ENCODE measurements around the gene MGLL. TPM values are rescaled to one million over a fixed set of nuclear protein-coding genes. Genes with fewer than 3 reads are reported as not detected.

The MGLL gene
- total RNA-seq, 2 experiments from 2014 or later: 1.5 to 1.7 TPM

DNA sequence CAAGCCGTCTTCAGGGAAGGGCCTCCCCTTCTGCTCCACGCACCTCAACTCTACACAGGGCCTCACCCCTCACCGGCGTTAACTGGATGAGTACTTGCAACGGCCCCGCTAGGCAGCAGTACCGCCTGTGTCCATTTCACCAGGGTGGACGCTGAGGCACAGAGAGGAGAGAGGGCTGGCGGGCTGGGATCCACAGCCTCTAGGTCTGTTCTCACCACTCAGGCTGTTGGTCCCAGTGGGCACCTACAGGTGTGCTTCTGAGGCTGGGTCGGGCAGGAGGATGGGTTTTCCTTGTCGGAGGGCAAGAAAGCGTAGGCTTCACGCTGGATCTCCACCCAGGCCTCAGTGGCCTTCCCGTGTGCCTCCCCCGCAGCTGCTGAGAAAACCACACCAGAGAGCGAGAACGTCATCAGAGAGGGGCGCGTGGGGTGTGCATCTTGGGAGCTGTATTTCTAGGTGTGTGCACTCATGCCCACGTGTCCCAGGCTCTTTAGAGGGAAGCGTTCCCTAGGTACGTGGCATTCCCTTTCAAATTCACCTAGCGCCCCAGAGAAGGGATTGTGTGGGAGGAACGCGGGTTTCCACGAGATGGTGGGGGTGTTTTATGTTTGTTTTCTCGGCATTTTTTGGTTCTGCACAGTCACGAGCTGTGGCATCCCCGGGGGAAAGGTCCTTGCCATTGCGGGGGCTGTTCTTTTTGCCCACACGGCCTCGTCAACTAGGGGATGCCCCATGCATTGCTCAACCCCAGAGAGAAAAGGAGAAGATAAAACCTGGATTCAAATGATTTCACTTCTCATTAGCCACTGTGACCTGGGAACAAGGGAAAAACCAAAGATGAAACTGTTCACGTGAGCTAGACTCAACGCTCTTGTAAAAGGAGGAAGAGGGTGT lies 67.7 kb downstream of the MGLL start:
- POLR2A ChIA-PET: interaction anchor here (1.0 kb wide), 1 partner anchor 155 kb away, joined by 3 read pairs; no protein-coding TSS in a partner anchor
- Mint-ChIP-seq H3K9me3 (no peaks in the 10 kb centered on the region), H3K4me3 (no peak overlapping the region), H3K36me3 (ENCODE audit: low read depth) (no peaks in the 10 kb centered on the region), H3K4me1 (peaks cover 8% of the 10 kb centered on the region), H3K27me3 (peaks cover 30% of the 10 kb centered on the region), H3K27ac (no peak overlapping the region)
- no peak for DNase-seq
- CTCF ChIA-PET: no interaction called here

GRCh38 chr3:127753898-127754410 lies 68.4 kb downstream of the MGLL start:
- Mint-ChIP-seq H3K27me3 (peaks cover 33% of the 10 kb centered on the region), H3K4me1 (peaks cover 8% of the 10 kb centered on the region), H3K9me3 (no peaks in the 10 kb centered on the region), H3K27ac (no peak overlapping the region), H3K4me3 (no peak overlapping the region), H3K36me3 (ENCODE audit: low read depth) (no peaks in the 10 kb centered on the region)
- ChIA-PET CTCF (no interaction called here), POLR2A (no interaction called here)
- no peak for DNase-seq

- H3K27me3 Mint-ChIP-seq: peaks cover 33% of the 10 kb centered on the region
- ChIA-PET POLR2A (no interaction called here), CTCF (no interaction called here)
- no peak for DNase-seq
- H3K9me3 Mint-ChIP-seq: no peaks in the 10 kb centered on the region
- H3K4me3 Mint-ChIP-seq: no peak overlapping the region
- H3K27ac Mint-ChIP-seq: no peak overlapping the region
- H3K4me1 Mint-ChIP-seq: peaks cover 8% of the 10 kb centered on the region
- no peaks in the 10 kb centered on the region for H3K36me3 Mint-ChIP-seq (ENCODE audit: low read depth)
Measured at GRCh38 chr3:127753338-127753737, 69.0 kb downstream of the MGLL start.

GRCh38 chr3:127751782-127752181 lies 70.5 kb downstream of the MGLL start:
- DNase-seq: no peak
- no peak overlapping the region for H3K4me3 Mint-ChIP-seq
- ChIA-PET POLR2A (no interaction called here), CTCF (no interaction called here)
- H3K36me3 Mint-ChIP-seq (ENCODE audit: low read depth): no peaks in the 10 kb centered on the region
- H3K27ac Mint-ChIP-seq: no peak overlapping the region
- H3K9me3 Mint-ChIP-seq: no peaks in the 10 kb centered on the region
- H3K27me3 Mint-ChIP-seq: peaks cover 35% of the 10 kb centered on the region
- H3K4me1 Mint-ChIP-seq: peaks cover 8% of the 10 kb centered on the region

- Mint-ChIP-seq H3K4me1 (peaks cover 8% of the 10 kb centered on the region), H3K36me3 (ENCODE audit: low read depth) (no peaks in the 10 kb centered on the region), H3K27ac (no peak overlapping the region), H3K4me3 (no peak overlapping the region), H3K9me3 (no peaks in the 10 kb centered on the region), H3K27me3 (peaks cover 31% of the 10 kb centered on the region)
- ChIA-PET POLR2A (no interaction called here), CTCF (no interaction called here)
- DNase-seq: no peak
Measured at GRCh38 chr3:127751163-127751621, 71.1 kb downstream of the MGLL start.

GRCh38 chr3:127750226-127751031 lies 71.9 kb downstream of the MGLL start:
- Mint-ChIP-seq H3K27me3 (peaks cover 31% of the 10 kb centered on the region), H3K27ac (no peak overlapping the region), H3K4me3 (no peak overlapping the region), H3K9me3 (no peaks in the 10 kb centered on the region), H3K36me3 (ENCODE audit: low read depth) (no peaks in the 10 kb centered on the region), H3K4me1 (peaks cover 8% of the 10 kb centered on the region)
- no peak for DNase-seq
- ChIA-PET CTCF (interaction anchor here (1.0 kb wide), 1 partner anchor 8 kb away, joined by 3 read pairs; no protein-coding TSS in a partner anchor), POLR2A (no interaction called here)

DNA sequence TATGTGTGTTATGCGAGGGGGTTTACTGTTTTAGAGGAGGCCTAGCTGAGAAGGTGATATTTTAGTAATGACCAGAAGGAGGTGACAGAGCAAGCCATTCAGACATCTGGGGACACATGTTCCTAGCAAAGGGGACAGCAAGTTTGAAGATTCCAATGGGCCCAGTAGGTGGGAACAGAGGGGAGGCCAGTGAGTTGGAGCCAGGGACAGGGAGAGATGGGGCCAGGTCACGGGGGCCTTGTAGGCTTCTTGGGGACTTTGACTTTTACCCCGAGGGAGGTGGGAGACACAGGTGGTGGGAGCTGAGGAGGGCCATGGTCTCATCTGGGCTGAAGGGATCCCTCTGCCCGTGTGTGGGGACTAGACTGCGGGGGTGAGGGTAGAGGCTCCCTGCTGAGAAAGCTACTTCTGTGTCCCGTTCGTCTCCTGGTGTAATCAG lies 72.5 kb downstream of the MGLL start:
- peaks cover 6% of the 10 kb centered on the region for H3K4me1 Mint-ChIP-seq
- H3K36me3 Mint-ChIP-seq (ENCODE audit: low read depth): no peaks in the 10 kb centered on the region
- H3K27me3 Mint-ChIP-seq: peaks cover 31% of the 10 kb centered on the region
- no peak overlapping the region for H3K4me3 Mint-ChIP-seq
- H3K9me3 Mint-ChIP-seq: no peaks in the 10 kb centered on the region
- ChIA-PET POLR2A (no interaction called here), CTCF (interaction anchor here (1.0 kb wide), 1 partner anchor 8 kb away, joined by 3 read pairs; no protein-coding TSS in a partner anchor)
- no peak overlapping the region for H3K27ac Mint-ChIP-seq
- DNase-seq: no peak

- Mint-ChIP-seq H3K27ac (no peak overlapping the region), H3K9me3 (no peaks in the 10 kb centered on the region), H3K27me3 (peaks cover 31% of the 10 kb centered on the region), H3K4me3 (no peak overlapping the region), H3K36me3 (ENCODE audit: low read depth) (no peaks in the 10 kb centered on the region), H3K4me1 (peaks cover 4% of the 10 kb centered on the region)
- ChIA-PET POLR2A (no interaction called here), CTCF (interaction anchor here (1.0 kb wide), 1 partner anchor 9 kb away, joined by 3 read pairs; no protein-coding TSS in a partner anchor)
- no peak for DNase-seq
Measured at GRCh38 chr3:127749361-127749760, 73.0 kb downstream of the MGLL start.

GRCh38 chr3:127748754-127749327 lies 73.5 kb downstream of the MGLL start:
- ChIA-PET POLR2A (no interaction called here), CTCF (no interaction called here)
- Mint-ChIP-seq H3K36me3 (ENCODE audit: low read depth) (no peaks in the 10 kb centered on the region), H3K9me3 (no peaks in the 10 kb centered on the region), H3K27ac (no peak overlapping the region), H3K27me3 (peaks cover 31% of the 10 kb centered on the region), H3K4me3 (no peak overlapping the region), H3K4me1 (peaks cover 4% of the 10 kb centered on the region)
- DNase-seq: no peak

GRCh38 chr3:127747751-127748521 lies 74.4 kb downstream of the MGLL start:
- Mint-ChIP-seq H3K4me3 (no peak overlapping the region), H3K4me1 (peaks cover 4% of the 10 kb centered on the region), H3K27me3 (peaks cover 33% of the 10 kb centered on the region), H3K9me3 (no peaks in the 10 kb centered on the region), H3K36me3 (ENCODE audit: low read depth) (no peaks in the 10 kb centered on the region), H3K27ac (no peak overlapping the region)
- CTCF ChIA-PET: no interaction called here
- POLR2A ChIA-PET: no interaction called here
- no peak for DNase-seq

DNA sequence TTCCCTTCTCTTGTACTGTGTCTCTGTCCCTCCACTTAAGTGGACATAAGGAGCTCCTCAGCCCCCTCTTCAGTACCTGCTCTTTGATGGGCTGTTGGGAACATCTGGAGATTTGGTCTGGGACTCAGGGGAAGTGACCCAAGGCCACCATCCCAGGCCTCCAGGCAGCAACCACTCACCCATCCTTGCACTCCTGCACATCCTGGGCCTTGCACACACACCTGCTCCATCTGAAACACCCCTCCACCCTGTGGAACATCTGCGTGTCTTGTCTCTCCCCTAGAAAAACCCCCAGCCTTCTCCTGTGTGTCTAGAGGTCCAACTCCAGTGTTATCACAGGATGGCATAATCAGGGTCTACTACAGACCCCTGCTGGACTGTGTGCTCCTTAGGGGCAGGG lies 75.2 kb downstream of the MGLL start:
- Mint-ChIP-seq H3K36me3 (ENCODE audit: low read depth) (no peaks in the 10 kb centered on the region), H3K4me3 (no peak overlapping the region), H3K4me1 (peaks cover 4% of the 10 kb centered on the region), H3K9me3 (no peaks in the 10 kb centered on the region), H3K27me3 (peaks cover 28% of the 10 kb centered on the region), H3K27ac (no peak overlapping the region)
- ChIA-PET CTCF (no interaction called here), POLR2A (no interaction called here)
- DNase-seq: no peak

DNA sequence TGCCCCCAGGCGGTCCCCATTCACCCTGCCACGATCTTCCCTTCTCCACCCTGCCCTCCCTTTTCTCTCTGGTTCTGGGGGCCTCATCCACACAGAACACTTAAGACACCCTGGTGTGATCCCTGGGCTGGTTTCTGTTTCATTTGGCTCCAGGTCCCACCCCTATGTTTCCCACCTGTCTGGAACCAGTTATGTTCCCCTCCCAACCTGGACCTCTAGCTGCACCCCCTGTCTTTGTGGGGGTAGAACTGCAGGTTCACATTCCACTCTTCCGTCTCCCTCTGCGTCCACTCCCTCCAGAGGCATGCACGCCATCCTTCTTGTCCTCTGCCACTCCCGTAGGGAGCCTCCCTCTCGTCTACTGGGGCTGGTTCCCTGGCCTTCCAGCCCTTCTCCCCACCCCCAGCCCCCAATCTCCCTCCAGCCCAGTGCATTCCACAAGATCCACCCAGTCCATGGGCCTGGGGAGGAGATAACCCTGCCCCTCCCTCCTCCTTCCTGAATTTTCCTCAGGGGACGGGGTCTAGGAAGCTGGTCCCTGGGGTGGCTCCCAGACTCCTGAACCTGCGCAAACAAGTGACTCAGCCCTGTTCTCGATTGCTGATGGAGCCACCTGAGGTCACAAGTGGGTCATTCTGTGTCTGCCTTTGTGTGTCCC lies 75.8 kb downstream of the MGLL start:
- POLR2A ChIA-PET: no interaction called here

More for the DNA sequence above, 75.8 kb downstream of the MGLL start:
- CTCF ChIA-PET: no interaction called here
- DNase-seq: no peak
- H3K36me3 Mint-ChIP-seq (ENCODE audit: low read depth): no peaks in the 10 kb centered on the region
- peaks cover 28% of the 10 kb centered on the region for H3K27me3 Mint-ChIP-seq
- no peak overlapping the region for H3K4me3 Mint-ChIP-seq
- H3K27ac Mint-ChIP-seq: no peak overlapping the region
- H3K9me3 Mint-ChIP-seq: no peaks in the 10 kb centered on the region
- H3K4me1 Mint-ChIP-seq: peaks cover 4% of the 10 kb centered on the region

Data from activated CD4-positive, alpha-beta memory T cell treated with anti-CD3 and anti-CD28 coated beads, Interleukin-2, amount 10 ng/mL, durations not matched to agents 7 days and 5 days (primary cell).